ENCODE results near the gene SFT2D2. TPM values are rescaled to one million over a fixed set of nuclear protein-coding genes. Genes with fewer than 3 reads are reported as not detected.

The SFT2D2 gene
- total and polyA plus RNA-seq, 4 donors, result 5.9 to 70.3 (median 33.0) TPM

GRCh38 chr1:168218658-168219057 is 7.1 kb upstream of the SFT2D2 start:
- ATAC-seq (ENCODE audit: insufficient read depth, low FRiP score) (no peak), DNase-seq (no peak)
- H3K36me3 ChIP-seq (ENCODE audit: control insufficient read depth in 4 of 4, insufficient read depth in 4 of 4, low read length in 4 of 4), result no peaks in the 10 kb centered on the region
- no peak overlapping the region for H3K9ac ChIP-seq (ENCODE audit: insufficient read depth in 1 of 2, low read length in 2 of 2)
- no peak overlapping the region for H3K4me3 ChIP-seq
- TF ChIP-seq CTCF (IDR thresholded peaks at IDR 0.05; ENCODE audit: control extremely low read depth, extremely low read depth), result no peak
- no peaks in the 10 kb centered on the region for H3K27me3 ChIP-seq (ENCODE audit: control insufficient read depth in 3 of 3, insufficient read depth in 3 of 3, low read length in 2 of 3)
- H3K27ac ChIP-seq (ENCODE audit: low read depth in 1 of 2, low read length in 1 of 2), result no peak overlapping the region
- peaks cover 0 to 4% (median 0%) of the 10 kb centered on the region in 4 donors for H3K9me3 ChIP-seq (ENCODE audit: control insufficient read depth in 4 of 4, insufficient read depth in 3 of 4, low read length in 3 of 4)
- 87 to 92% methylated on average over 4 of the region's 4 CpGs for WGBS, 2 donors
- no peaks in the 10 kb centered on the region for H3K4me1 ChIP-seq (ENCODE audit: control insufficient read depth in 5 of 5, insufficient read depth in 5 of 5, low read length in 5 of 5)

DNA sequence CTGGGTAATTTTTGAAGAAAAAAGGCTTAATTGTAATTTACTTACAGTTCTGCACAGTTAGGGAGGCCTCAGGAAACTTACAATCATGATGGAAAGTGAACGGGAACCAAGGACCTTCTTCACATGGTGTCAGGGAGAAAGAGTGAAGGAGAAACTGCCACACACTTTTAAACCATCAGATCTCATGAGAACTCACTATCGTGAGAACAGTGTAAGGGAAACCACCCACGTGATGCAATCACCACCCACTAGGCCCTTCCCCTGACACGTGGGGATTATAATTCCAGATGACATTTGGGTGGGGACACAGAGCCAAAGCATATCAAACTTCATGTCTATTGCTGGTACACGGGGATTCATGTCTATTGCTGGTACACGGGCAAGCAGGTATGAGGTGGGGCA is 5.3 kb upstream of the SFT2D2 start:
- ATAC-seq (ENCODE audit: insufficient read depth, low FRiP score) (no peak), DNase-seq (no peak)
- Histone ChIP-seq H3K9me3 (ENCODE audit: control insufficient read depth in 4 of 4, insufficient read depth in 3 of 4, low read length in 3 of 4) (peaks cover 0 to 2% (median 0%) of the 10 kb centered on the region in 4 donors), H3K27ac (ENCODE audit: low read depth in 1 of 2, low read length in 1 of 2) (no peak overlapping the region), H3K27me3 (ENCODE audit: control insufficient read depth in 3 of 3, insufficient read depth in 3 of 3, low read length in 2 of 3) (no peaks in the 10 kb centered on the region), H3K4me3 (no peak overlapping the region), H3K36me3 (ENCODE audit: control insufficient read depth in 4 of 4, insufficient read depth in 4 of 4, low read length in 4 of 4) (no peaks in the 10 kb centered on the region), H3K4me1 (ENCODE audit: control insufficient read depth in 5 of 5, insufficient read depth in 5 of 5, low read length in 5 of 5) (peaks cover 0 to 2% (median 0%) of the 10 kb centered on the region in 5 donors), H3K9ac (ENCODE audit: insufficient read depth in 1 of 2, low read length in 2 of 2) (no peak overlapping the region)
- TF ChIP-seq CTCF (IDR thresholded peaks at IDR 0.05; ENCODE audit: control extremely low read depth, extremely low read depth), result no peak
- WGBS, 2 donors, result 61 to 76% methylated on average over 6 of the region's 6 CpGs

GRCh38 chr1:168221275-168221674 is 4.5 kb upstream of the SFT2D2 start:
- Histone ChIP-seq H3K27ac (ENCODE audit: low read depth in 1 of 2, low read length in 1 of 2) (no peak overlapping the region), H3K9me3 (ENCODE audit: control insufficient read depth in 4 of 4, insufficient read depth in 3 of 4, low read length in 3 of 4) (peaks cover 0 to 2% (median 0%) of the 10 kb centered on the region in 4 donors), H3K4me3 (no peak overlapping the region), H3K36me3 (ENCODE audit: control insufficient read depth in 4 of 4, insufficient read depth in 4 of 4, low read length in 4 of 4) (no peaks in the 10 kb centered on the region), H3K4me1 (ENCODE audit: control insufficient read depth in 5 of 5, insufficient read depth in 5 of 5, low read length in 5 of 5) (peaks cover 0 to 3% (median 0%) of the 10 kb centered on the region in 5 donors), H3K9ac (ENCODE audit: insufficient read depth in 1 of 2, low read length in 2 of 2) (no peak overlapping the region), H3K27me3 (ENCODE audit: control insufficient read depth in 3 of 3, insufficient read depth in 3 of 3, low read length in 2 of 3) (no peaks in the 10 kb centered on the region)
- ATAC-seq (ENCODE audit: insufficient read depth, low FRiP score) (no peak), DNase-seq (no peak)
- TF ChIP-seq CTCF (IDR thresholded peaks at IDR 0.05; ENCODE audit: control extremely low read depth, extremely low read depth), result no peak
- 91 to 96% methylated on average over 2 of the region's 2 CpGs for WGBS, 2 donors

- DNase-seq, result no peak
- no peak for ATAC-seq (ENCODE audit: insufficient read depth, low FRiP score)
- Histone ChIP-seq H3K4me3 (no peak overlapping the region), H3K4me1 (ENCODE audit: control insufficient read depth in 5 of 5, insufficient read depth in 5 of 5, low read length in 5 of 5) (peaks cover 0 to 21% (median 12%) of the 10 kb centered on the region in 5 donors), H3K36me3 (ENCODE audit: control insufficient read depth in 4 of 4, insufficient read depth in 4 of 4, low read length in 4 of 4) (no peaks in the 10 kb centered on the region), H3K9ac (ENCODE audit: insufficient read depth in 1 of 2, low read length in 2 of 2) (no peak overlapping the region), H3K27ac (ENCODE audit: low read depth in 1 of 2, low read length in 1 of 2) (no peak overlapping the region), H3K9me3 (ENCODE audit: control insufficient read depth in 4 of 4, insufficient read depth in 3 of 4, low read length in 3 of 4) (peaks cover 0 to 2% (median 0%) of the 10 kb centered on the region in 4 donors), H3K27me3 (ENCODE audit: control insufficient read depth in 3 of 3, insufficient read depth in 3 of 3, low read length in 2 of 3) (no peaks in the 10 kb centered on the region)
- TF ChIP-seq CTCF (IDR thresholded peaks at IDR 0.05; ENCODE audit: control extremely low read depth, extremely low read depth), result no peak
These were observed 2.5 kb upstream of the SFT2D2 start for GRCh38 chr1:168223261-168223660.
